ENCODE results near the gene YAF2.

Gene YAF2

DNA sequence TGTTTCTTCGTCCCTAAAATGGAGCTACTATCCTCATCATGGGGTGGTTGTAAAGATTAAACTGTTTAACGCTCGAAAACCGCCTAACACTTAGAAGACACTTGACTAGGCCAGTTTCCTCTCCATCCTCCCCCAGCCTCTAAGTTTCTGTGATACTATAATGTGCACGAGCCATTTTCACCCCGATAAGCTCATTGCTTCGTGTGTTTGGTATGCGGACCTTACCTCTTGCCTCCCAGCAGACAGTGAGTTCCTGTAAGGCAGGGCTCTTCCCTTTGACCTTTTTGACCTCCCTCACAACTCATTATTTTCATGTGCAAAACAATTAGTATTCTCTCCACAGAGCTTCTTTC is 92.9 kb downstream of the YAF2 start:
- TF ChIP-seq, protein P1, sequence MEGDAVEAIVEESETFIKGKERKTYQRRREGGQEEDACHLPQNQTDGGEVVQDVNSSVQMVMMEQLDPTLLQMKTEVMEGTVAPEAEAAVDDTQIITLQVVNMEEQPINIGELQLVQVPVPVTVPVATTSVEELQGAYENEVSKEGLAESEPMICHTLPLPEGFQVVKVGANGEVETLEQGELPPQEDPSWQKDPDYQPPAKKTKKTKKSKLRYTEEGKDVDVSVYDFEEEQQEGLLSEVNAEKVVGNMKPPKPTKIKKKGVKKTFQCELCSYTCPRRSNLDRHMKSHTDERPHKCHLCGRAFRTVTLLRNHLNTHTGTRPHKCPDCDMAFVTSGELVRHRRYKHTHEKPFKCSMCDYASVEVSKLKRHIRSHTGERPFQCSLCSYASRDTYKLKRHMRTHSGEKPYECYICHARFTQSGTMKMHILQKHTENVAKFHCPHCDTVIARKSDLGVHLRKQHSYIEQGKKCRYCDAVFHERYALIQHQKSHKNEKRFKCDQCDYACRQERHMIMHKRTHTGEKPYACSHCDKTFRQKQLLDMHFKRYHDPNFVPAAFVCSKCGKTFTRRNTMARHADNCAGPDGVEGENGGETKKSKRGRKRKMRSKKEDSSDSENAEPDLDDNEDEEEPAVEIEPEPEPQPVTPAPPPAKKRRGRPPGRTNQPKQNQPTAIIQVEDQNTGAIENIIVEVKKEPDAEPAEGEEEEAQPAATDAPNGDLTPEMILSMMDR (IDR thresholded peaks at IDR 0.05; ENCODE audit: borderline replicate concordance, control extremely low read depth, extremely low read depth, insufficient read depth, missing control alignments), result no peak
- in situ Hi-C loops (cut with MboI; ENCODE audit: low sequenced_read_pairs, unreplicated experiment), result no loop called here
- DNase-seq (ENCODE audit: low spot score), result no peak

DNA sequence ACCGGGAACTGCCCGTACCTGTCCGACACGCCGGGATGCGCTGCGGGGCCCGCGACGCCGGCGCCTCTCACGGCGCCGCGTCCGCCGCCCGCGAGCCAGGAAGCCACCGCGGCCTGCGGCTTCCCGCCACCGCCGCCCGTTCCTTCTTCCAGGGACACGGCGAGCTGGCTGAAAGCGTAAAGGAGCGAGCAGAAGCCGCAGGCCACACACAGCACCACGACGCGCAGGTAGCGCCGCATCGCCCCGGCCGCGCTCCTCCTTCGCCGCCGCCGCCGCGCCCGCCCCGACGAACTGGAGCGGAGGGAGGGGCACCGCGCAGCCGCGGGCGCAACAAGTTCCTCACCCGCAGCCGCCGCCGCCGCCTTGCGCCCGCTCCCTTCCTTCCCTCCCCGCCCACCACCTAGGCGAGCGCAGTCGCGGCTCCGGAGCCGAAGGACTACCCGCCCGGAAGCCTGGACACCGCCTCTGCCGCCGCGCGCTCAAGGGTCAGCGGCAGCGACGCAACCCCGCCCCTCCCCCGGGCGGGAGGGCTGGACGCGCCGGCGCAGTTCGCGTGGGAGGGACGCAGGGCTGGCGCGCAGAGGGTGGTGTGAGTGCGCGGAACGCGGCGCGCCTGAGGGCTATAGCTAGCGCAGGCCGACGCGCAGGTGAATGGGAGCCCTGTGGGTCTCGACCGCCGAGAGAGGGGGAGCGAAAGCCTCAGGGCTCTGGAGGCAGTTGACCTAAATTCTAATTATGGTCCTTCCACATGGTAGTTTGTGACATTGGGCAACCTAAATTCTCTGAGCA is 93.4 kb downstream of the YAF2 start, which contains the start of gene GXYLT1:
Gene GXYLT1 (minus strand): TSS at position 467 of the 789 bp plus-strand sequence. CDS start 228 bp downstream, at position 239.
- in situ Hi-C loops (cut with MboI; ENCODE audit: low sequenced_read_pairs, unreplicated experiment), result no loop called here
- TF ChIP-seq, protein P1 (IDR thresholded peaks at IDR 0.05; ENCODE audit: borderline replicate concordance, control extremely low read depth, extremely low read depth, insufficient read depth, missing control alignments), result no peak
- peak; percentile 95 for DNase-seq (ENCODE audit: low spot score)

DNA sequence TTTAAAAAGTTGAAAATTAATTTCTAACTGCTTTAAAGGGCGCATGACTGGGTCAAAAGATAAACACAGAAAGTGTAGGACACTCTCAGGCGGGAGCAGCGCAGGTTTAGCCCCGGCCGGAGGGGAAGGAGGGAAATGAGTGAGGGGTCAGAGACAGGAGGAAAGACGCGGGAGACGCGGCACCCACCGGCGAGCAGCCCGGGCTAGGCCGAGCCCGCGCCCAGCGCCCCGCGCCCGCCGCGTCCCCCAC is 94.0 kb downstream of the YAF2 start:
- no peak for DNase-seq (ENCODE audit: low spot score)
- TF ChIP-seq, protein P1 (IDR thresholded peaks at IDR 0.05; ENCODE audit: borderline replicate concordance, control extremely low read depth, extremely low read depth, insufficient read depth, missing control alignments), result no peak

DNA sequence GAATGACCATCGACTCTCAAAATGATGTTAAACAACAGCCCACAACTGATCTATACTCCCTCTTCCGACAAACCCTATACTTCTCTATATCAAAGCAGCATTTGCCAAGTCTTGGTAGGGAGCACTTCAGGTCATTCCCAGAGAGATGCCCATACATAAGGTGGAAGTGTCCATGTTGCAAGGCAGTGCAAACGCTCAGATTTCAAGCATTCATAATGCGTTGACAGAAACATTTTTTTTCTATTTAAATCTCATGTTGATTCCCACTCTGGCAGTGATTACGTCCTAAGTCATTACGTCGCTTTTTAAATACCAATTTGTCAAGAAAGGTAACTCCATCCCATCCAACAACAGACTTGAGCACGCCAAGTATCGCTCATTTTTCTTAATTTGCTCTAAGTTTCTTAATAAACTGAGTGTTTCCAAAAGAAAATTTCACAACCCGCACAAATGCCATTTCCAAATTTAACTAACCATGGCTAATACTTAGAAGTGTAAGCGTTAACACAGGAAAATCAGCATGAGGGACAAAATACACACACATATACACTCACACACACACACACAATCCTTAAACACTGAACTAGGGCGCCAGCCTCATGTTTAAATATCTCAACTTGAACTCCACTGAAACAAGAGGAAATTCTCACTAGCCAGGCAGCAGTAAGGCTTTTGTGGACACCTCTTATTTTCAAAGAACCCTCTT is 94.4 kb downstream of the YAF2 start:
- in situ Hi-C loops (cut with MboI; ENCODE audit: low sequenced_read_pairs, unreplicated experiment), result no loop called here
- TF ChIP-seq, protein P1 (IDR thresholded peaks at IDR 0.05; ENCODE audit: borderline replicate concordance, control extremely low read depth, extremely low read depth, insufficient read depth, missing control alignments), result no peak
- DNase-seq (ENCODE audit: low spot score), result peak; percentile 22

More for the DNA sequence above, 94.0 kb downstream of the YAF2 start:
- in situ Hi-C loops (cut with MboI; ENCODE audit: low sequenced_read_pairs, unreplicated experiment), result no loop called here

DNA sequence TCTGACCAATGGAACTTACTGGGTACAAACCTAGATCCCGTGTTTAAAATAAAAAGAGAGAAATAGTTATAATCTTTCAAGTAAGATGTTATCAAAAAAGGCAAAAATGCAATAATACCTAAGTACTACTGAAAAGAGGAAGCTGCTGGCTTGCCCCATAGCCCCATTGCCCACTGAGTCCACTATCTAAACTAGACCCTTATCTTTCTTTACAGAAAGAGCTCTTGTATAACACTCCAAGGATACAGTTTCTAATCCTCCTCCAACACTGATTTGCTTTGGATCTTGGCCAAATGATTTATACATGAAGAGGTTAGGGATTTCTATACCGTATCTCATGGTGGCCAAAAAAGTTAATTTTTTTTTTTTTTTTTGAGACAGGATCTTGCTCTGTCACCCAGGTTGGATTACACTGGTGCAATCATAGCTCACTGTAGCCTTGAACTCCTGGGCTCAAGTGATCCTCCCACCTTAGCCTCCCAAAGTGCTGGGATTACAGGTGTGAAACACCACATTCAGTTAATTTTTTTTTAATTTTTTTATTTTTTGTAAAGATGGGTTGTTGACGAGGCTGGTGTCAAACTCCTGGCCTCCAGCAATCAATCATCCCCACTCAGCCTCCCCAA is 96.0 kb downstream of the YAF2 start:
- in situ Hi-C loops (cut with MboI; ENCODE audit: low sequenced_read_pairs, unreplicated experiment), result no loop called here
- no peak for DNase-seq (ENCODE audit: low spot score)
- TF ChIP-seq, protein P1 (IDR thresholded peaks at IDR 0.05; ENCODE audit: borderline replicate concordance, control extremely low read depth, extremely low read depth, insufficient read depth, missing control alignments), result no peak

DNA sequence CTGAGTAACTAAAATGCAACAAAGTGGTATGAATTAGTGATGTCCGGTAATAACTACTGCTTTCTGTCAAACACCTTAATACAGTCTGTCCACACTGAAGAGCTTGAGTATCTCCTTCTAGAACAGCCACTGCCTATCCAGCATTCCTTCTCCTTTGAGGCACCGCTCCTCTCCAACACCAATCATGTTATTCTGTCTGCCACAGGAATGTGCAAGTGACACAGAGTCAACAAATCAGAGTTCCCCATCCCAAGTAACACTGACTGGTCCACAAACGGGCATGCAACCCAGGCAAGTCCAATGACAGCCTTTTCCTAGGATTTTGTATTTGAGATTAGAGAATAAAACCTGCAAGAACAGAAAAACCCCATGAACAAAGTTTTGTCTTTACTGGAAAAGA is 97.1 kb downstream of the YAF2 start:
- TF ChIP-seq, protein P1 (IDR thresholded peaks at IDR 0.05; ENCODE audit: borderline replicate concordance, control extremely low read depth, extremely low read depth, insufficient read depth, missing control alignments), result no peak
- in situ Hi-C loops (cut with MboI; ENCODE audit: low sequenced_read_pairs, unreplicated experiment), result no loop called here
- no peak for DNase-seq (ENCODE audit: low spot score)
